HEK293 (cell line): ENCODE data around the gene FAM229A.

Source experiments
- CTCF ChIA-PET: fragments of 350-600 bp; formaldehyde crosslinking; extraction: SDS; loops from one replicate; lab custom pipeline; 2021; ENCODE audit warnings: antibody characterized with exemption; lab: Yijun Ruan, JAX
- POLR2A ChIA-PET: fragments of 300-600 bp; formaldehyde crosslinking; extraction: SDS; loops from one replicate; lab custom pipeline; 2020; ENCODE audit warnings: antibody characterized with exemption, inconsistent platforms; lab: Yijun Ruan, JAX
- H3K27ac ChIP-seq: fragments of 200-500 bp; sonication (Bioruptor generic); 2 replicates; pipeline ENCODE4 v1.5.1; 2014; ENCODE audit warnings: low read depth, low read length, control low read depth, inconsistent platforms; ENCODE audit errors: extremely low read depth
- H3K36me3 ChIP-seq, 2 experiments: fragments of 200-500 bp in 1 of 2; sonication (Bioruptor generic) in 1 of 2; 1 replicate in 1 of 2; 2 replicates in 1 of 2; pipeline ENCODE4 v1.5.1; 2014 to 2017; ENCODE audit warnings: inconsistent platforms in 2 of 2, low read length in 2 of 2; ENCODE audit not compliant: control insufficient read depth in 2 of 2, insufficient read depth in 1 of 2
- H3K4me1 ChIP-seq: fragments of 200-500 bp; sonication (Bioruptor generic); 2 replicates; pipeline ENCODE4 v1.5.1; 2014; ENCODE audit warnings: mild to moderate bottlenecking, low read length, inconsistent platforms; ENCODE audit not compliant: control insufficient read depth, insufficient read depth
- H3K4me3 ChIP-seq: 2 replicates; pipeline ENCODE4 v1.5.1; 2011; ENCODE audit warnings: low read depth, mild to moderate bottlenecking, control low read depth, low read length, moderate library complexity
- H3K9me3 ChIP-seq: fragments of 200-500 bp; sonication (Bioruptor generic); 2 replicates; pipeline ENCODE4 v1.5.1; 2014; ENCODE audit warnings: low read depth, low read length, inconsistent platforms; ENCODE audit not compliant: control insufficient read depth, insufficient read depth
- GLIS2 ChIP-seq: fragments of 450-650 bp; formaldehyde crosslinking; IDR thresholded peaks from 2 replicates; pipeline ENCODE4 v1.5.1; 2016; ENCODE audit warnings: missing biosample characterization, missing genetic modification characterization
- KLF10 ChIP-seq: fragments of 450-650 bp; IDR thresholded peaks from 2 replicates; pipeline ENCODE4 v1.5.1; 2018; ENCODE audit warnings: missing biosample characterization, mild to moderate bottlenecking, missing genetic modification characterization
- KLF7 ChIP-seq: fragments of 450-650 bp; formaldehyde crosslinking; IDR thresholded peaks from 2 replicates; pipeline ENCODE4 v1.5.1; 2016; ENCODE audit warnings: missing biosample characterization, missing genetic modification characterization, borderline replicate concordance
- KLF8 ChIP-seq: fragments of 450-650 bp; formaldehyde crosslinking; IDR thresholded peaks from 2 replicates; pipeline ENCODE4 v1.5.1; 2016; ENCODE audit warnings: missing biosample characterization, missing genetic modification characterization
- MZF1 ChIP-seq: fragments of 450-650 bp; formaldehyde crosslinking; IDR thresholded peaks from 2 replicates; pipeline ENCODE4 v1.5.1; 2017; ENCODE audit warnings: missing biosample characterization, missing genetic modification characterization, borderline replicate concordance
- PATZ1 ChIP-seq: fragments of 450-650 bp; formaldehyde crosslinking; IDR thresholded peaks from 2 replicates; pipeline ENCODE4 v1.5.1; 2016; ENCODE audit warnings: missing biosample characterization, missing genetic modification characterization
- SETDB1 ChIP-seq: IDR thresholded peaks from one replicate; pipeline ENCODE4 v1.6.1; 2017; ENCODE audit warnings: mild to moderate bottlenecking, low read length, moderate library complexity, mixed read lengths; ENCODE audit not compliant: insufficient read length
- YY1 ChIP-seq: fragments of 450-650 bp; formaldehyde crosslinking; IDR thresholded peaks from 2 replicates; pipeline ENCODE4 v1.5.1; 2018; ENCODE audit warnings: missing biosample characterization, missing genetic modification characterization
- ZBTB17 ChIP-seq: fragments of 450-650 bp; formaldehyde crosslinking; IDR thresholded peaks from 2 replicates; pipeline ENCODE4 v1.5.1; 2016; ENCODE audit warnings: missing biosample characterization, missing genetic modification characterization
- ZBTB20 ChIP-seq: fragments of 450-650 bp; formaldehyde crosslinking; IDR thresholded peaks from 2 replicates; pipeline ENCODE4 v1.5.1; 2016; ENCODE audit warnings: missing biosample characterization, missing genetic modification characterization
- ZBTB8A ChIP-seq: fragments of 450-650 bp; formaldehyde crosslinking; IDR thresholded peaks from 2 replicates; pipeline ENCODE4 v1.5.1; 2016; ENCODE audit warnings: missing biosample characterization, missing genetic modification characterization
- ZFP41 ChIP-seq: fragments of 450-650 bp; formaldehyde crosslinking; IDR thresholded peaks from 2 replicates; pipeline ENCODE4 v1.5.1; 2016; ENCODE audit warnings: missing biosample characterization, missing genetic modification characterization, borderline replicate concordance
- ZNF133 ChIP-seq: fragments of 450-650 bp; formaldehyde crosslinking; IDR thresholded peaks from 2 replicates; pipeline ENCODE4 v1.5.1; 2016; ENCODE audit warnings: missing biosample characterization, missing genetic modification characterization
- ZNF138 ChIP-seq: fragments of 450-650 bp; formaldehyde crosslinking; IDR thresholded peaks from 2 replicates; pipeline ENCODE4 v1.5.1; 2016; ENCODE audit warnings: missing biosample characterization, missing genetic modification characterization, borderline replicate concordance
- ZNF184 ChIP-seq: fragments of 450-650 bp; IDR thresholded peaks from 2 replicates; pipeline ENCODE4 v1.5.1; 2018; ENCODE audit warnings: missing biosample characterization, mild to moderate bottlenecking, missing genetic modification characterization
- ZNF223 ChIP-seq: fragments of 450-650 bp; formaldehyde crosslinking; IDR thresholded peaks from 2 replicates; pipeline ENCODE4 v1.5.1; 2016; ENCODE audit warnings: missing biosample characterization, missing genetic modification characterization
- ZNF266 ChIP-seq: fragments of 450-650 bp; formaldehyde crosslinking; IDR thresholded peaks from 2 replicates; pipeline ENCODE4 v1.5.1; 2016; ENCODE audit warnings: missing biosample characterization, missing genetic modification characterization, low read depth
- ZNF324 ChIP-seq: fragments of 450-650 bp; formaldehyde crosslinking; IDR thresholded peaks from 2 replicates; pipeline ENCODE4 v1.5.1; 2016; ENCODE audit warnings: missing biosample characterization, missing genetic modification characterization
- ZNF335 ChIP-seq: fragments of 450-650 bp; formaldehyde crosslinking; conservative IDR thresholded peaks from 2 replicates; pipeline ENCODE4 v1.5.1; 2016; ENCODE audit warnings: missing biosample characterization, missing genetic modification characterization
- ZNF341 ChIP-seq: fragments of 450-650 bp; formaldehyde crosslinking; IDR thresholded peaks from 2 replicates; pipeline ENCODE4; 2016; ENCODE audit warnings: low read depth, missing biosample characterization, missing genetic modification characterization
- ZNF366 ChIP-seq: fragments of 450-650 bp; formaldehyde crosslinking; conservative IDR thresholded peaks from 2 replicates; pipeline ENCODE4 v1.5.1; 2016; ENCODE audit warnings: missing biosample characterization, missing genetic modification characterization
- ZNF48 ChIP-seq: fragments of 450-650 bp; formaldehyde crosslinking; IDR thresholded peaks from 2 replicates; pipeline ENCODE4 v1.5.1; 2016; ENCODE audit warnings: missing biosample characterization, missing genetic modification characterization
- ZNF555 ChIP-seq: fragments of 450-650 bp; formaldehyde crosslinking; conservative IDR thresholded peaks from 2 replicates; pipeline ENCODE4 v1.5.1; 2017; ENCODE audit warnings: missing biosample characterization, mild to moderate bottlenecking, missing genetic modification characterization, inconsistent platforms
- ZNF571 ChIP-seq: fragments of 450-650 bp; formaldehyde crosslinking; IDR thresholded peaks from 2 replicates; pipeline ENCODE4 v1.5.0; 2017; ENCODE audit warnings: missing biosample characterization, missing genetic modification characterization
- ZNF610 ChIP-seq: fragments of 450-650 bp; formaldehyde crosslinking; IDR thresholded peaks from 2 replicates; pipeline ENCODE4 v1.5.1; 2016; ENCODE audit warnings: missing biosample characterization, missing genetic modification characterization, borderline replicate concordance
- ZNF624 ChIP-seq: fragments of 450-650 bp; formaldehyde crosslinking; IDR thresholded peaks from 2 replicates; pipeline ENCODE4 v1.5.1; 2017; ENCODE audit warnings: missing biosample characterization, missing genetic modification characterization
- ZNF692 ChIP-seq: fragments of 450-650 bp; formaldehyde crosslinking; IDR thresholded peaks from 2 replicates; pipeline ENCODE4 v1.5.1; 2016; ENCODE audit warnings: missing biosample characterization, missing genetic modification characterization
- ZNF76 ChIP-seq: fragments of 450-650 bp; formaldehyde crosslinking; IDR thresholded peaks from 2 replicates; pipeline ENCODE4; 2016; ENCODE audit warnings: low read depth, missing biosample characterization, missing genetic modification characterization, borderline replicate concordance
- ZNF837 ChIP-seq: fragments of 450-650 bp; formaldehyde crosslinking; IDR thresholded peaks from 2 replicates; pipeline ENCODE4 v1.5.1; 2016; ENCODE audit warnings: missing biosample characterization, missing genetic modification characterization
- ZSCAN5A ChIP-seq: fragments of 450-650 bp; formaldehyde crosslinking; IDR thresholded peaks from 2 replicates; pipeline ENCODE4 v1.5.1; 2016; ENCODE audit warnings: missing biosample characterization, missing genetic modification characterization
- TF ChIP-seq, protein P1 (sequence below): fragments of 450-650 bp; formaldehyde crosslinking; optimal IDR thresholded peaks from 2 replicates; pipeline ENCODE3; 2016; ENCODE audit warnings: missing biosample characterization, mild to moderate bottlenecking, missing genetic modification characterization

Gene FAM229A

DNA sequence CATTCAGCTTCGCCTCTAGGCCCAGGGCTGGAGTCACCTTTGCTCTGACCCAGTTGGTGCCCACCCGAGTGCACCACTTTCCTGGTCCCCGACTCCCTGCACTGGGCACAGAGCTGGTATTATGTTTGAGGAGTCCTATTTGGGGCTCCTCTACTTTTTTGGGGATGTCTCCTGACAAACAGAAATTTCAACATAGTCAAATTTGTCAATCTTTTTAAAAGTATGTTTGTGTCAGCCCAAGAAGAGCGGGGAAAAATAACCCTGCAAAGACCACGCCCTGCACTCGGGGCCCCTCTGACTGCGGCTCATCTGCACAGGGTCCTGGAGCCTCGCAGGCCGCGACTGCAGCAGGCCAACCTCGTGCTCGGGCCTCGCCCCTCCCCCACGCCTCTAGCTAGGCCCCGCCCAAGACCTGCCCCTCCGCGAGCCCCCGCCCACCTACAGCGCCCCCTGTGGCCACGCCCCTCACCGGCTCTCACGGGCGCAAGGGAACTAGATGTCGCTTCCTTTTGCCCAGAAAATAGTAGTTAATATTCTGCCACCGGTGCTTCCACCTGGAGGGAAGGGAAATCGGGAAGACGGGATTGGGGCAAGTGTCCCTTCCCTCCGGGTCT, 11.4 kb downstream of the FAM229A start (continued):
- TF ChIP-seq ZNF692 (tag by site-specific recombination), result peak; percentile 35; the same call in 1 of the 2 replicates
- peak; percentile 89 for TF ChIP-seq PATZ1
- TF ChIP-seq SETDB1, result peak; percentile 87
- TF ChIP-seq ZNF610 (tag by site-specific recombination), result peak; percentile 52; the same call in 1 of the 2 replicates
- TF ChIP-seq KLF10 (tag by site-specific recombination), result peak; percentile 85
- no peak for TF ChIP-seq ZNF184
- TF ChIP-seq ZBTB20, result no peak
- peak; percentile 45; the same call in 1 of the 2 replicates for TF ChIP-seq ZNF76 (tag by site-specific recombination)
- peak; percentile 70; the same call in 1 of the 2 replicates for TF ChIP-seq ZNF335 (tag by site-specific recombination)
- no peak for TF ChIP-seq ZNF837 (tag by site-specific recombination)
- peak; percentile 88 for TF ChIP-seq GLIS2 (tag by site-specific recombination)
- TF ChIP-seq ZNF223 (tag by site-specific recombination), result 0 out of 2 replicates have a peak, but pooled peaks have one; percentile 7
- TF ChIP-seq YY1 (tag by site-specific recombination), result 0 out of 2 replicates have a peak, but pooled peaks have one; percentile 28
- TF ChIP-seq KLF7 (tag by site-specific recombination), result peak; percentile 42; the same call in 1 of the 2 replicates
- no peak for TF ChIP-seq ZNF571 (tag by site-specific recombination)
- TF ChIP-seq ZSCAN5A (tag by site-specific recombination), result no peak
- TF ChIP-seq ZBTB8A (tag by site-specific recombination), result peak; percentile 18; the same call in 1 of the 2 replicates
- no peak for TF ChIP-seq ZFP41 (tag by site-specific recombination)

DNA sequence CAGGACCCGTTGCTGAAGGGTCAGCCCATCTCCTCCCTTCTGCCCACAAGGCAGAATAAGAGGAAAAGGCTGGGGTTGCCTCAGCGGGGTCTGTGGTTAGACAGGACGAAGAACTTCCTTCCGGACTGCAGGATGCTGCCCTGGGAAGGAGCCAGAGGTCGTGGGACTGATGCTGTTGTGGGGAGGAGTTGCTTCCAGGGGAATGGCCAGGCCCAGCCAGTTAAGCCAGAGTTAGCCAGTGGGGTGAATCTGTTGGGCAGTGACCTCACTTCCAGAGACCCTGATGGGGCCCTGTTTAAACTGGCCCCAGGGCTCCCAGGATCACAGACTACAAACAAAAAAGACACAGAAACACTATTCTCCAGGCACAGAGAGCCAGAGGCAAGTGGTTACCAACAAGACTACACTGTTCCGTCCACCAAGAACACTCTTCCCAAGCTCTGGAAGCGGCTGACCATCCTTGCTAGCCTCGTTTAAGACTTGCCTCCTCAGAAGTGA, 13.0 kb downstream of the FAM229A start:
- Histone ChIP-seq H3K27ac (no peak overlapping the region), H3K4me3 (no peak overlapping the region), H3K36me3 (peaks cover 0 to 16% of the 10 kb centered on the region in 2 experiments; a peak in 1 of 3 replicates)
- ChIA-PET CTCF (no interaction called here), POLR2A (interaction anchor here (5.2 kb wide), 1 partner anchor 13 kb away, joined by 39 read pairs; the partner anchor contains the start of gene MARCKSL1)
- TF ChIP-seq ZBTB17 (tag by site-specific recombination) (peak; percentile 56), KLF8 (tag by site-specific recombination) (no peak), ZNF48 (tag by site-specific recombination) (no peak), ZNF138 (tag by site-specific recombination) (no peak), ZNF324 (tag by site-specific recombination) (no peak), ZNF555 (tag by site-specific recombination) (no peak), ZNF266 (tag by site-specific recombination) (no peak), ZNF133 (tag by site-specific recombination) (no peak), ZNF341 (tag by site-specific recombination) (peak; percentile 75), MZF1 (no peak), ZNF624 (tag by site-specific recombination) (no peak), ZNF366 (tag by site-specific recombination) (no peak)
- TF ChIP-seq, protein P1, sequence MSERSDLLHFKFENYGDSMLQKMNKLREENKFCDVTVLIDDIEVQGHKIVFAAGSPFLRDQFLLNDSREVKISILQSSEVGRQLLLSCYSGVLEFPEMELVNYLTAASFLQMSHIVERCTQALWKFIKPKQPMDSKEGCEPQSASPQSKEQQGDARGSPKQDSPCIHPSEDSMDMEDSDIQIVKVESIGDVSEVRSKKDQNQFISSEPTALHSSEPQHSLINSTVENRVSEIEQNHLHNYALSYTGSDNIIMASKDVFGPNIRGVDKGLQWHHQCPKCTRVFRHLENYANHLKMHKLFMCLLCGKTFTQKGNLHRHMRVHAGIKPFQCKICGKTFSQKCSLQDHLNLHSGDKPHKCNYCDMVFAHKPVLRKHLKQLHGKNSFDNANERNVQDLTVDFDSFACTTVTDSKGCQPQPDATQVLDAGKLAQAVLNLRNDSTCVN (tag by site-specific recombination), result no peak
- TF ChIP-seq, all 188 proteins: peak for 2
- Histone ChIP-seq H3K4me1 (peaks cover 7% of the 10 kb centered on the region; the same call in 1 of the 2 replicates), H3K9me3 (no peaks in the 10 kb centered on the region)
